ENCODE data around the gene RBMS3.
A peak's percentile ranks its signal among the peaks of the same experiment; 100 is the strongest.

RBMS3 gene

DNA sequence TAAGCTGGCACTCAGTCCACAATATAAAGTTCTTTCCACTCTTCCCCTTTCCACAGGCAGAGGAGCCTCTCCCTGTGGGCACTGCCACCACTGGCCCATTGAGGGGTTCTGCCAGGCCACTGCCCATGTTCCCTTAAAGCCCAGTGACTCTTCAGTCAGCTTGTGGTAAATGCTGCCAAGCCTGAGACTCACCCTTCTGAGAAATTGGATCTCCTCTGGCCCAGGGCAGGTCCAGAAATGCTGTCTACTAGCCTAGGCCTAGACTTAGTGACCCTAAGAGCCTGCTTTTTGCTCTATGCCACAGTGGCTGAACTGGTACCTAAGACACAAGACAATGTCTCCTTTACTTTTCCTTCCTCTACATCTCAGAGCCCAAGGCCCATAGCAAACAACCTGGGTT, 295.8 kb downstream of the RBMS3 start:
- no peak for DNase-seq (ENCODE audit: low read depth in 2 of 2)

DNA sequence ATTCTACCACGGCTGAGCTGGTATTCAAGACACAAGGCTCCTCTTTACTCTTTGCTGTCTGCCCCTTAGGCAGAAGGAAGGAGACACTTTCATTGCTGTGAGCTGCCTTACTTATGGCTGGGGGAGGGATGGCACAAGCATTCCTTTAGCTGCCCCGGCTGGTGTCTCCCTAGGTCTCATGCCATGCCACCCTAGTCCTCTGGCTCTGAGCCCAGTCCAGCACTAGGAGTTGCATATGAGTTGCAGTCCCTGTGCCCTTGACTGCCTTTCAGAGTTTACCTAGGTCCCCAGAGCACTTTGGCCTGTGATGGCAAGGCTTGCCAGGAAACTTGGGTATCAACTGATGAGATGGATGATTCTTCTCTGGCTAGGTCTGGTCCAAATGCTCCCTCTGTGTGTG, 296.4 kb downstream of the RBMS3 start:
- no peak for DNase-seq (ENCODE audit: low read depth in 2 of 2)

DNA sequence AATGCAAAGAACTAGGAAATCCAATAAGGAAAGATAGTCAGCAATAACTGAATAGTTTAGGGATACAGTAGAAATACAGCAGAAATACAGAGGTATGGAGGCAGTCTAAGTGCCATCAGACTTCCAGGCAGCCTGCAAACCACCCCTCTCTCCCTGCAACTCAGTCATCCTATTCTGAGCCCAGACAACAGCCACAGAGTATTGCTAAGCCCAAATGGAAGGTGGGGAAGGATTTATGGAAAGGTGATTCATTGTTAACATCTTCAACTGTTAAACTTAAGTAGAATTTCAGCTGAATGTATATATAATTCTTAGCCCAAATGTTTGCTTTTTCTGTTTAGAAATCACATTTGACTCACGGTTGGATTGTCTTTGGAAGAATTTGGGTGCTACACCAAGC, 300.4 kb downstream of the RBMS3 start:
- DNase-seq (ENCODE audit: low read depth in 2 of 2): peak; percentile 29 to 35

DNA sequence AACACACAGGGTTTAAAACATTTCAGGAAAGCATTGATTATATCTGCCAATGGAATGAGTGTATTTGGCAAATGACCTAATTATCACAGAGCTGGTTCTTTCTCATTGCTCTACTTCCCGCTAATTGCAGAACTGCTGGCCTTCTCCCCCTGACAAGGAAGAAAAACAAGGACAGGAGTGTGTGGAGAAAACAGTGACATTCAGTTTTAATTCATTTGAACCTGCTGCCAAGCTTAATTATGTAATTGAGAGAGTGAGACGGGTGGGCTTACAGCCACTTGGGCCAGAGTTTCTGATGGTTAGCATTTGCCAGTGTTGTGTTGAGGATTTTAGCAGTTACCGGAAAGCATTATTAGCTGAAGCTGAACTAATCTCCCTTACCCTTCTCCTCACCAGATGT, 301.4 kb downstream of the RBMS3 start:
- DNase-seq (ENCODE audit: low read depth in 2 of 2): no peak

DNA sequence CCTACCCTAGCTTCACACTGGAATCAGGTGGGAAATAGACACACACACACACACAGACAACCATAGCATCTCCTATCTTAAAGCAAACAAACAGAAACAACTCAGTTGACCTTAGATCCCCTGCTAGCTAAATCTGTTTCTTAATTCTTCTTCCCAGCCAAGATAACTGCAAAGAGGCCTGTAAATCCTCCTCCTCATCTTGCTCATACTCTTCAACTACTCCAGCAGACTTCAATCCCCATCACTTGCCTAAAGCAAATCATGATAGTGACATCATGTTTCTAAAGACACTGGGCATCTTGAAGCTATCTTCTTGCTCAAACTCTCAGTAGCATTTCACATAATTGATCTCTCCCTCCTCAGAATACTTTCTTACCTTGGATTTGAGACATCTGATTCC, 303.0 kb downstream of the RBMS3 start:
- no peak for DNase-seq (ENCODE audit: low read depth in 2 of 2)

DNA sequence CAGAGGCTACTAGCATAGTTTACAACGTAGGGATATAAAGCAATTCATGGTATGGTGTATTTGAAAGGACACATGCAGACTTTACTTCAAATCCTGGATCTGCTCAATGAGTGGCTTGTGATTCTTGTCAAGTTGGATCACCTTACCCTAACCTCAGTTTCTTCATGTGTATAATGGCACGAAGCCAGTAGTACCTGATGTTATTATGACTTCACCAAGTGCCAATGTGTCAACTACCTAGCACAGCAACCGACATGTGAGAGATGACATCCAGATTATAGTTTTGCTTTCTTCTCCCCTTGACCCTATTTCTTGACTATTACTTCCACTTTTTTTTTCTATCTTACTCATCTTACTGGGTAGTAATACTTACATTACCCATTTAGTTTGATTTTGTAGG, 304.5 kb downstream of the RBMS3 start:
- DNase-seq (ENCODE audit: low read depth in 2 of 2): no peak

DNA sequence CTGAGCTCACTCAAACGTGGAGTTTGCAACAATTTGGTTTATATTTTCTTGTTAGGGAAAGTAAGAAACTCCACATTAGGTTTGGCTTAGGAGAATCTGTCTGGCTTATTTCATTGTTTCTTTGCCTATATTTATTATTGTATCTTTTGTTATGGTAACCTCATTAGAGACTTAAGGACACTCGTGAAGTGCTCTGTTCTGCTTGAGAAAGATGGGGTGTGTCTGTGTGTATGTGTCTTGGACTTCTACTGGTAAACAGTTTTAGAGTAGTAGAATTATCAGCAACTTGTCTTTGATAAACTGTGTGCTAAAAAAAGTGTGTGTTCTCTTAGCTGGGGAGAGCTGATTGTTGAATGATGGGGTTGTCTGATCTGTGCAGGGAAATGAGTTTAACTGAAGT, 306.5 kb downstream of the RBMS3 start:
- DNase-seq (ENCODE audit: low read depth in 2 of 2): no peak

DNA sequence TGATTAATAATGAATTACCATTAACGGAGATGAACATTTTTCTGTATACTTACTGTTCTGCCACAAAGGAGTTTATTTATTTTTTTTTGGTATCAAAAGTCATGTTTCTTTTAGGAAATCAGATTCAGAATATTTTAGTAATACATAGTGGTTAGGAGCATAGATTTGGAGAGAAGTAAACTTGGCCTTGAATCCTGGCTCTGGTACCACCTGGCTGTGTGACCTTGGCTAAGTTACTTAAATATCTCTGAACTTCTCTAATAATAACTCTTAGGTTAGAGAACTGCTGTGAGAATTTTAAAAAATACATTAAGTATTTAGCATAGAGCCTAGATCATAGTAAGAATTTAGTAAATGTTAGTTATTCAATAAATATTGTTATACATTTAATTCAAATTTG, 309.1 kb downstream of the RBMS3 start:
- no peak for DNase-seq (ENCODE audit: low read depth in 2 of 2)

DNA sequence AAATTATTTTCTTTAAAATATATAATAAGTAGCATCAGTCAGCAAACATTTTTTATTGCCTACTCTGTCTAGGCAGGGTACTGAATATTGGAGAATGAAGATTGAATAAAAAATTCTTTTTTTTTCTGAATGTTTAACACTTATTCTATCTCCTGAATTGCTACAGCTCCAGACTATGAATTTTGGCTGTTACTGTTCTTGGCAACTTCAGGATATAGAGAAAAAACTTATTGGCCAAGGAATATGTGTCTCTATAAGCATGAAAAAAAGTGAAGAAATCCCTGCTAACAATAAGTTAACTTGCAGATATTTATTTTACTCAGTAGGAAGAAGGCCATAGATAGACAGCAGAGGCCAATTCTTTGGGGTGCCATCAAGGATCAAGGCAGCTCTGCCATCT, 309.6 kb downstream of the RBMS3 start:
- no peak for DNase-seq (ENCODE audit: low read depth in 2 of 2)

DNA sequence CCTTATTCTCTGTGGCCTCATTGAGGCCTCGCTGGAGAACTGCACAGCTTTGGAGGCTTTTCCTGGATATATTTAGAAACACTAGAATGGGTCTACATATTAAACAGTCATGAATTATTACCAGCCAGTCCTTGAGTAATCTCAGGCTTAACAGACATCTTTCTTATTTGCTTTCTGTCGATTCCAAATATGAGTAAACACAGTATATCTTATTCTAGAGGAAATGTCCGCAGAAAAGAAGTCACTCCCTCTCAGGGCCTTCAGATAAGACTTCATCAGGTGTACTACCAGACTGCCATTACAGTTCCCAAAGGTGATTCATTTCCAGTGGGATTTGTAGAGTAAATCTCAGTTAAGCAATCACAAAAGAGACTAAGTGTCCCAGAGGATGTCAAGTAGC, 310.7 kb downstream of the RBMS3 start:
- no peak for DNase-seq (ENCODE audit: low read depth in 2 of 2)

DNA sequence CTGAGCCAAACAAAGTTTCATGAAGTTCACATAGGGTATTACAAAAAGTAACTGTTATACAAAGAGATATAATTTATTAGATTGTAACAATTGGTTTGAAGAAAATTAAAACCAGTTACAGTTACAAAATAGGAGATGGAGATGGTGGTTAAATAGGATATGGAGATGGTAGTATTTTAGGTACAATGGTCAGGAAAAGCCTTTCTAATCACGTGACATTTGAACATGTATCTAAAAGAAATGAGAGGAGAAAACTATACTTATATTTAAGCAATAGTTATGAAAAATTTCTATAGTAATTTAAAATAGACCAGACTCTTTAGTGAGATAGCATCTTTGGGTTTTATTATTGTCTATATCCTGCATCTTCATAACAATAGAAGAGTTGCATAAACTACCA, 312.9 kb downstream of the RBMS3 start:
- no peak for DNase-seq (ENCODE audit: low read depth in 2 of 2)

DNA sequence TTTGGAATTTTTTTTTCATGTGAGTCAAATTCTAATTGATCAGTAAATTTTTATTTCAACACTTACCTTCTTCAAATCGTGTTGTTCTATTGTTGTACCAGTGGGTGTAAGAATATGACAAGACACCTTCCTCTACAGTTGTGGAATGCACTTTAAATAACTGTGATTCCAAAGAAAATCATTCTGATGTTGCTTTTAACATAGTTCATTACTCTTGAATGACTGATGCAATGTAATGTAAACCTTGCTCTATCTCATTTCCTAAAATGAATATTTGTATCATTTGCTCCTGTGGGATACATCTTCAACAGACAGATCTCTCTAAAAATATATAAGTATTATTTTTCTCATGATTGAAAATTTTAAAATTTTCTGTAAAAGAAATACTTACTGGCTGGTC, 313.4 kb downstream of the RBMS3 start:
- peak in 1 of 2 experiments; percentile 31 for DNase-seq (ENCODE audit: low read depth in 2 of 2)

DNA sequence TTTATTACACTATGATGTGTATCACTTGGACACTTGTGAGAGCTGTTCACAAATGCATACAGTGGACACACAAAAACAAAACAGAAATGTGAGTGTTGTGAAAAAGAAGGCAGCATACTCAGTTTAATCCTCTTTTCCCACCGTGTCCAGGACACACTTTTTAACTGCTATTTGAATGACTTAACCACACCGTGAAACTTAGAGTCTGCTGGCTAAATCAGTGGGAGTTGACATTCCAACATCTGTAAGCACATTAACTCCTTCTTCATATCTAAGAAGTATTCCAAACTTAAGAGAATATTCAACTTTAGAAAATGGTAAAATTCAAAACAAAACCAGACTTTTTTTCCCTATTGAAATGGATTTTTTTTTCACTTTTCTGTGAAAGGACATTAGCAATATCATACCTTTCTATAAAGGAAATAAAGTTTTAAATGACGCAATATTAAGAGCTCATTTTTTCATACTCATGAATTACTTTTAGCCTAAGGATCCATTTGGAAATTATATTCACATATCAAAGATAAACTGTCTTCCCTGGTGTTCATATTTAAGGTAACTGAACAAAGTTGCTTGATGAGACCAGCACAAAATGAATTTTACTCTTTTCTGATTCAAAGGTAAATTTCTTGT, 316.6 kb downstream of the RBMS3 start:
- no peak for DNase-seq (ENCODE audit: low read depth in 2 of 2)

DNA sequence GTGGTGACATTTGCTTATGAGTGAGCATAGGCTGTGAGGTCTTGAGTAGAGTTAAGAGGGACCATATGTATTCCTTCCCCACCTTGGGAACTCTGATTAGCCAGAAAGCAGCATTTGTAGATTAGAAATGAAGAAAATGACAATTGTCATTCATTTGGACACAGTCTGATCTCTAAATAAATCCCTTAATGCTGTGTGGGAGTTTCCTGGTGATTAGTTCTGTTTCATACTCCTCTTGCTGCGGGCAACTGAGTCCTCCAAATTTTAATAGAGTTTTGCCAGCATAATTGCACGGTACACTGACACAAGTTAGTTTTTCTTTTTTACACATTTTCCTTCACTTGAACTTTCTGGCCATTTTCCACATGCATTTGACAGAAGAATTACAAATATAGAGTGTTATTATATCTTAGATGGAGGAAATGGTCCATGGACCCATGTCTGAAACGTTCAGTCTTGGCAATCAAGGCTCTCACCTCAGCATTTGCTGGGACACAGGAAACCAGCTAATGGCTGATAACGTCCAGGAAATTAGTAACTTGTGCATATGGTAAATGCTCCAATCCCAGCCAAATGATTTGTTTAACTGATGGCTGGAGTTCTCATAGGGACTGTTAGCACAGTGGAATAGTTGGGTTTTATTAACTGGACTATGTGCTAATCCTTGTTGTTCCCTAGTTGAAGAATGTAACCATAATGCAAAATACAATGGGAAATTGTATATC, 321.2 kb downstream of the RBMS3 start:
- no peak for DNase-seq (ENCODE audit: low read depth in 2 of 2)

DNA sequence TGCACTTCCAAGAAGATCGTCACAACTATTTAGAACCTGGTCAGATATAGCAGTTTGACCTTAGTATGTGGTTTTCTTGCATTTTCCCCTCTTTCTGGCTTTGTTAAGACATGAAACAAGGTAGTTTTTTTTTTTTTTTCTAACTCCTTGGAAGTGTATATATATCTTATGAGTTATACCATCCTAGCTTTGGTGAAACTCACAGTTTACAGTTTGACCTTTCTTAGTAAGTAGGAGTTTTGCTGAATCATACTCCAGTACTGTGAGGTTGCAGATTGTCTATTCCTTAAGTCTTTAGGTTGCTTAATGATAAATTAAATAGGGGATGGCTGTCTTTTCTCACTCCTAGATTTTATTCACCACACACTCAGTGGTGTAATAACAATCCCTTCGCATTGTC, 325.0 kb downstream of the RBMS3 start:
- no peak for DNase-seq (ENCODE audit: low read depth in 2 of 2)

DNA sequence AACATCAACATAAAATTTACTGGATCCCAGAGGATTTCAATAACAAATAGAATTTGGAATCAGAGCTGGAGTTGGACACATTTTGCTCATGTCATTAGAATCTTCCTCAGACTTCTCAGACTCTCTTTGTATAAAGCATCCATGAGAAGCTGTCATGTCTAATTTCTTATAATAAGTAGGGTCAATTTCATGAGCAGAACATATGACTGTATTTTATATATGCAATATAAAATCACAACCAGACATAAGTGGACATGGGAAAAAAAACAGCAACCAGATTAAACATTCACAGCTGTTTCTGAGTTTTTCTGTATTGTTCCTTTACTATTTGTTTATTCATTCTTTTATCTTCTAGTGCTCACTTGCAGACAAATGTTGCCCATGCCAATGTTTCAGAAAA, 325.5 kb downstream of the RBMS3 start:
- no peak for DNase-seq (ENCODE audit: low read depth in 2 of 2)

DNA sequence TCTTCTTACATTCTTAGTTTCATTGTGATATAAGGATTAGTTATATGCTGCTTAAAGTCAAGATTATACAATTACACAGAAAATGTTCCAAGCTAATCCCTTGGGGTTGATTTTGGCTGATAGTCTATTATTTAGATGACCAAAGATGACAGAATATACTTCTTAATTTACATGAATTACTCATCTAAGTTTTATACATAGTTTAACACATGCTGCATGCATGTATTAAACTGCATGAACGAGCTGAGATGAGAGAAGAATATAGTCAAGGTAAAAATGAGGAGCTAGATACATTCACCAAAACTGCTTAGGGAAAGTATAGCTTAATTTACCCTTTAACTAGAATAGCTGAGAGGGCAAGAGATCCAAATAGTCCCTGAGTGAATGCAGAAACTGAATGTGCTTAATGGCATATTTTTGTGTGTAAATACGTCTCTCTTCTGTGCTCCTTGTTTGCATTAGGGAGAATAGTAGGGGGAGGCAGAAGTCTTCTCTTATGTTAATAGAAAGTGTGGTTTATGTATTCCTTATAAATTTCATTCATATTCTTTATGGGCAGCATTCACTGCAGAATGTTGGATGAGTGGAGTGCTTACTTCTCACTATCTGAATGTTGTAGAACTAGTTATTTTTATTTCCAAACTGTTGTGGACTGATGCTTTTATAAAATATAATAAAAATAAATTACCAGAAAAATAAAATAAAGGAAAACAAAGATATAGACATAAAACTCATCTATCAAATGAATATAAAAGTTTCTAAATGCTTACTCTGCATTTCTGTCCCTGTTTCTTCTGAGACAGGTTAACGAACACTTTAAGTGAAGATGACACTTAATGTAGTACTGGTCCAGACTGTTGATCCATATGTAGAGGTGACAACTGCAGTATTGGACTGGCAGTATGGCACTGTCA, 327.8 kb downstream of the RBMS3 start:
- no peak for DNase-seq (ENCODE audit: low read depth in 2 of 2)

DNA sequence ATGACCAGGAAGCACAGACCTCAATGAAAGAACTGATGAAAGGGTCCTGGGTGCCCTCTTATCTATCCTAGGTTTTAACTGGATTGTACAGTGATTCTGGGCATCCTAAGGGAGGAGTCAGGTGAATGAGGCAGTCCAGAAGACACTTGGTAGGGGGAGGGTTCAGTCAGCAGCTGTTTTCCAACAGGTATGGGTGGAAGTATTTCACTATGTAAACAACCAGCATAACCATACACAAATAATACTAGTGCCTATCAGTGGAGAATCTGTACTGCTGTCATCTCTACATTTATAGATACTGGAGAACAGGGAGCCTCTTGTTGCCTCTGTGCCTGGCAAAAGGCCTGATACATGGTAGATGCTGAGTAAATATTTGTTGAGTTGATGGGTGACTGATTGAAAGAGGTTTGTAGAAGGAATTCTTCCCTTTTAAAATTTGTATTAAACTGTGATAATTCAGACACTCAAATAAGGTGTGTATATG, 328.5 kb downstream of the RBMS3 start:
- DNase-seq (ENCODE audit: low read depth in 2 of 2): no peak

DNA sequence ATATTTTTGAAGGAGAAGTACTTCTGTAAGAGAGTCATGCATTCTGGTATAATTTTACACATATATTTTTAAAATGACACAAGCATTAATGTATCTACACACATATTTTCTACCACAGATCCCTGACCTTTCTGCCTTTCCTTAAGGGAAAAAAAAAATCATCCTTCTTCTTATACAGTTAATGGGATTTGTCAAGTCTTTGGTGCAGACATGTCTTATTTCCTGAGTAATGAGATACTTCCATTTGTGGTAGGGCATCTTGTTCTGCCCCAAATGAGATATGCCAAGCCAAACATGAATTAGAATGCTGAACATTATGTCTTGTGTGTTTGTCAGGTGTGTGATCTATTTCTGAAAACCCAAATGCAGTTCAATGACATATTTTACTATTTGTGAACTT, 329.9 kb downstream of the RBMS3 start:
- no peak for DNase-seq (ENCODE audit: low read depth in 2 of 2)

DNA sequence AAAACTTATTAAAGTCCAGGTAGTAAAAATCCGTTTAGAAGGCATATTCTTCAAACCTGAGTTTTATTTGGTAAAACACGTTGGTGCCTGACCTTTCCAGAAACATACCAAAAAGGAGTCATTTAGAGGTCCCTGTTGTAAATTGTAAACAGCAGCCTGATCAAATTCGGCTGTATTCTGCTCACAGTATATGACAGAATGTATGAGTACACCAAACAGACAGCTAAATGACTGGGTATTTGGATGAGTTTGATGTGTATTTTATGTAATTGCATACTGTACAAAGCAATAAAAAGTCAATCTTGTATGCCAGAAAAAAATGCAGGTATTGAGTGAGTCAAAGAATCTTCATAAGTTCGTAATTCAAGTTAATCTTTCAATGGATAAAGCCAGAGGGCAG, 330.4 kb downstream of the RBMS3 start:
- no peak for DNase-seq (ENCODE audit: low read depth in 2 of 2)

DNA sequence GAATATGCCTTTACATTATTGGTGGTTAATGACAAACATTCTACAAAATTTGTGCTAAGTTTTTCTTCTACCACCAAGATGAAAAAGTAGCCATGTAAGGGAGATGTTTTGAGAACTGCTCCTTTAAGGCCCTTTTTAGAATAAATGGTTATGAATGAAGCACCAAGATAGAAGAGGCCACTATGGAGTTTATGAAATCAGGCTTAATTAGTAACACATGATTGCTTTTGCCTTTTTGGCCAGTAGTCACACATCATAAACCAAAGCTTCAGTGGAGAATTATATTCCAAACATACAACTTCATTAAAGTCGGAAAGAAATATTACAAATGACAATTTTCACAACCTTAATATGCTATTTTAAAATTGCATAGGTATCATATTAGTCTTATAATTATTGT, 331.7 kb downstream of the RBMS3 start:
- peak in 1 of 2 experiments; percentile 41 for DNase-seq (ENCODE audit: low read depth in 2 of 2)

DNA sequence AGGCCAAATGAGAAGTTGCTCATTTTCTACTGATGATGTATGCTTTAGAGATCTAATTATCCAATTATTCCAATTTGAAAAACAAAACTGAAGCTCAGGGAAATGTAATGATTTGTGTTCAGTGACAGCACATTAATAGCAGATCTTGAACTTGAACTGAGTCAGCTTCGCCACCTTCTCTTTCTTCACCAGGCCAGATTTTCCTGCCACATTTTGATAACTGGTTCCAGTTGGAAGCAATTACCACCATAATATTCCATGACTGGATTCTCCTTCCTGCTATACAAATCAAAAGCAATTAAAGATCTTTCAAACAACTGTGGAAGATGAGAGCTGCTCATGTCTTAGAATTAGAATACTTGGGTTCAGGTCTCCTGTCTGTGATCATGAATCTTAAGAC, 334.1 kb downstream of the RBMS3 start:
- DNase-seq (ENCODE audit: low read depth in 2 of 2): no peak
